HepG2 (cell line): Measurements from ENCODE around the gene PCDH12. TPM values are rescaled to one million over a fixed set of nuclear protein-coding genes. Genes with fewer than 3 reads are reported as not detected.

Experiments used
- ATF6 ChIP-seq: sonication (generic); formaldehyde crosslinking; conservative IDR thresholded peaks from 2 replicates; pipeline ENCODE4 v1.4.0; 2020; ENCODE audit warnings: missing genetic modification reagents
- BRF2 ChIP-seq: sonication (generic); formaldehyde crosslinking; IDR thresholded peaks from 2 replicates; pipeline ENCODE4 v1.8.1; 2022; ENCODE audit warnings: mild to moderate bottlenecking, missing genetic modification reagents
- HOMEZ ChIP-seq: IDR thresholded peaks from 2 replicates; pipeline ENCODE4 v1.6.1; 2016; ENCODE audit warnings: low read depth
- NFRKB ChIP-seq: fragments of 450-650 bp; IDR thresholded peaks from 2 replicates; pipeline ENCODE4 v1.6.1; 2017
- PBX3 ChIP-seq: sonication (generic); formaldehyde crosslinking; IDR thresholded peaks from 2 replicates; pipeline ENCODE4 v1.8.1; 2023; ENCODE audit warnings: missing genetic modification reagents, inconsistent platforms, borderline replicate concordance
- TAF15 ChIP-seq: fragments of 200-400 bp; formaldehyde crosslinking; IDR thresholded peaks from one replicate; pipeline ENCODE4 v1.6.1; 2018; ENCODE audit warnings: mild to moderate bottlenecking, low read depth, low read length; ENCODE audit not compliant: poor library complexity, severe bottlenecking
- TERF1 ChIP-seq: sonication (generic); formaldehyde crosslinking; IDR thresholded peaks from 2 replicates; pipeline ENCODE4 v1.8.0; 2022; ENCODE audit warnings: mild to moderate bottlenecking, missing genetic modification reagents, moderate library complexity
- ZBED4 ChIP-seq: sonication (generic); formaldehyde crosslinking; IDR thresholded peaks from 2 replicates; pipeline ENCODE4 v1.4.0; 2020; ENCODE audit warnings: missing genetic modification reagents, borderline replicate concordance
- ZEB1 ChIP-seq: IDR thresholded peaks from 2 replicates; pipeline ENCODE4 v1.6.1; 2012; ENCODE audit warnings: mild to moderate bottlenecking, low read depth, inconsistent platforms; ENCODE audit not compliant: insufficient replicate concordance
- ZNF180 ChIP-seq: sonication (generic); formaldehyde crosslinking; IDR thresholded peaks from 2 replicates; pipeline ENCODE4 v1.4.0; 2020; ENCODE audit warnings: low read depth, missing genetic modification reagents, borderline replicate concordance
- ZNF878 ChIP-seq: sonication (generic); formaldehyde crosslinking; IDR thresholded peaks from 2 replicates; pipeline ENCODE4 v1.8.1; 2023; ENCODE audit warnings: mild to moderate bottlenecking, missing genetic modification reagents, moderate library complexity
- polyA plus RNA-seq, 8 experiments: library from polyadenylated mRNA; depleted of rRNA in 3 of 8; stranded (reverse) in 7 of 8; unstranded in 1 of 8; fragments of >200 nt; fragmentation: Illumina TruSeq in 4 of 8; extraction: Trizol in 4 of 8; gene quantifications; 2 replicates each; pipeline versions ENCODE4 v1.2.1 to v1.2.3, GENCODE V29; 2011 to 2016; ENCODE audit warnings: low read depth in 4 of 8, missing spikeins in 1 of 8, mixed read lengths in 1 of 8; ENCODE audit not compliant: insufficient read depth in 1 of 8
- total RNA-seq, 5 experiments: library from RNA; depleted of rRNA; stranded (reverse); fragments of >200 nt; fragmentation: Illumina TruSeq; extraction: Trizol; gene quantifications; 2 replicates each; pipeline ENCODE4 v1.2.3, GENCODE V29; 2016; ENCODE audit warnings: low read depth in 1 of 5

The PCDH12 gene
- total and polyA plus RNA-seq, 2 of the 13 experiments (the other 11 are each of a cell fraction or from before 2014, with no cell fraction given) = not detected

- TF ChIP-seq PBX3 (CRISPR knock-in tag) (no peak), ZBED4 (peak; percentile 65), NFRKB (no peak), ZEB1 (no peak), HOMEZ (CRISPR knock-in tag) (no peak), TAF15 (no peak), TERF1 (CRISPR knock-in tag) (no peak), ZNF180 (CRISPR knock-in tag) (no peak), ZNF878 (CRISPR knock-in tag) (peak; percentile 73; the same call in 1 of the 2 replicates), BRF2 (peak; percentile 69; the same call in 1 of the 2 replicates), ATF6 (CRISPR knock-in tag) (no peak)
Measured at GRCh38 chr5:141923448-141924313, 34.3 kb downstream of the PCDH12 start, which contains the start of gene DELE1 (continued).
